Stimulated activated CD8-positive, alpha-beta memory T cell treated with anti-CD3 and anti-CD28 coated beads, Interleukin-15, amount 100 ng/mL, for 48 hours (primary cell): ENCODE results near the gene EDARADD.

Experiments used
- DNase-seq, 2 donors: peaks; one replicate each; pipeline ENCODE4 v3.0.0-alpha.2; 2020; ENCODE audit warnings: low read depth in 2 of 2

Gene EDARADD

GRCh38 chr1:236514703-236515442, 120.8 kb downstream of the EDARADD start:
- DNase-seq: no peak

GRCh38 chr1:236515443-236515958, 121.4 kb downstream of the EDARADD start:
- DNase-seq: no peak

GRCh38 chr1:236516929-236517704, 123.0 kb downstream of the EDARADD start:
- DNase-seq: no peak

GRCh38 chr1:236518322-236518721, 124.2 kb downstream of the EDARADD start:
- DNase-seq: no peak

- no peak for DNase-seq
Measured at GRCh38 chr1:236520445-236521005, 126.4 kb downstream of the EDARADD start.

- DNase-seq: no peak
Measured at GRCh38 chr1:236522937-236523703, 129.0 kb downstream of the EDARADD start.

GRCh38 chr1:236523704-236524141, 129.6 kb downstream of the EDARADD start, which contains the start of gene LGALS8:
TSS of gene LGALS8 (plus strand) at chr1:236523982. CDS start at chr1:236526071, 2,089 bp downstream.
- DNase-seq: peak; percentile 80 to 86

GRCh38 chr1:236524142-236524894, 130.2 kb downstream of the EDARADD start:
- DNase-seq: peak; percentile 23 to 32

- no peak for DNase-seq
Measured at GRCh38 chr1:236524895-236525184, 130.8 kb downstream of the EDARADD start.

GRCh38 chr1:236526079-236526478, 132.0 kb downstream of the EDARADD start:
- no peak for DNase-seq

GRCh38 chr1:236530286-236530685, 136.2 kb downstream of the EDARADD start:
- DNase-seq: no peak

- no peak for DNase-seq
Measured at GRCh38 chr1:236530959-236531358, 136.9 kb downstream of the EDARADD start.

- no peak for DNase-seq
Measured at GRCh38 chr1:236532850-236533249, 138.8 kb downstream of the EDARADD start.

GRCh38 chr1:236534151-236534651, 140.1 kb downstream of the EDARADD start:
- peak in 1 of 2 donors; percentile 23 for DNase-seq
